ENCODE data around the gene KRT83.

Gene KRT83

DNA sequence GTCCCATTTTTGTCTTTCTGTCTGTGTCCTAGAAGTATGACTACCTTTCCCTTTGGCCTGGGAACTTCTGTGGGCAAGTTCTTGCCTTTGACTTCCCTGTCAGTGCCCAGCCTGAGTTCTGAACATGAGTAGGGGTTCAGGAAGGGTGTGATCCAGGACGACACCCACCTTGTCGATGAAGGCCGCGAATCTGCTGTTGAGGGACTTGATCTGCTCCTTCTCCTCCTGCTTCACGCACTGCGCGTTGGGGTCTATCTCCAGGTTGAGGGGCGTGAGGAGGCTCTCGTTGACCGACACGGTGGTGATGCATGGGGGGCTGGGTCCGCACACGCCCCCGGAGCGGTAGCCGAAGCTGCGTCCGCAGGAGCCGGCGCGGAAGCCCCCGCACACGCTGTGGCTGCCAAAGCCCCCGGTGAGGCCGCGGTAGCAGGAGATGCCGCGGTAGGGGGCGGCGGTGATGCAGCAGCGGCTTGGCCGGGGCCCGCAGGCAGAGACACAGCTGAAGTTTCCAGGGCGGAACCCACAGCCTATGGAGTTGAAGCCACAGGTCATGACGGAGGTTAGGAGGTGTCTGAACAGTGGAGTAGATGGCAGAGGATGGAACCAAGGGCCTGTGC, at the start of gene KRT83:
Gene KRT83, minus strand, starts transcription at position 615 of the 617 bp plus-strand sequence. Its CDS starts 63 bp downstream, at position 552.
- DNase-seq: no peak
- in situ Hi-C loops (cut with MboI; ENCODE audit: low pct_unique_long_range_greater_than_20kb, low sequenced_read_pairs): no loop called here

DNA sequence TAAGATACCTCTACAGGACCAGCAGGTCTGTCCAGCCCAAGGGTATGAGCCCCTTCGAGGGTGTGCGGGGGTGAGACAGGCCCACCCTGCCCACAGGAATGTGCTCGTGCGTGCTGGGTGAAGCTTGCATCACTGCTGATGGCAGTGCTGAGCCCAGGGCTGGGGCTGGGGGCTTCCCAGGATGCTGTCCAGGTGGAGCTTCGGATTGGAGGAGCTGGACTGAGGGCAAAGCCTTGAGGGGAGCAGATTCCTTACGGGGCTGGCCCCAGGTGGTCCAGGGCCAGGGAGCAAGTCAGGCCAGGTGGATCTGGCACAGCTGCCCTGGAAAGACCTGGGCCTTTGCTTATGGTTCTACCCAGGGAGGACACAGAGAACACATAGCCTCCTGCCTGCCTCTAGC, 48.6 kb upstream of the KRT83 start:
- in situ Hi-C loops (cut with MboI; ENCODE audit: low pct_unique_long_range_greater_than_20kb, low sequenced_read_pairs): loop anchor here (10.0 kb wide), 1 partner anchor 505 kb away; no protein-coding TSS in a partner anchor
- no peak for DNase-seq

DNA sequence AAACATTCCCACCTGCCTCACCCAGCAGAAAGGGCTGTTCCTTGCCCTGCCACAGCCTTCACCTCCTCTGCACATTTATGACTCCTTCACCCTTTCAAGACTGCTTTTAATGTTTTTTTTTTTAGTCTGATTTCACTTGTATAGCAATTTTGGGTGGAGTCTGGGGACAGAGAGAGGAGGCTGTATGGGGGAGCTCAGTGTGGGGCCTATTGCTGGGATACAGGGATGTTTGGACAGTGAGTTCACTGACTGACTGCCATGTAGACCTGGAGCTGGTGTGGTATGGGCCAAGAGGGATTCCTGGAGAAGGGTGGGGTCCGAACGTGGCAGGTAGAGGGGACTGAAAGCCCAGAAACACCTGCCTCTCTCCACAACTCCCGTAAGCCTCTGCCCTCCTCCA, 48.0 kb upstream of the KRT83 start:
- in situ Hi-C loops (cut with MboI; ENCODE audit: low pct_unique_long_range_greater_than_20kb, low sequenced_read_pairs): no loop called here
- DNase-seq: no peak

DNA sequence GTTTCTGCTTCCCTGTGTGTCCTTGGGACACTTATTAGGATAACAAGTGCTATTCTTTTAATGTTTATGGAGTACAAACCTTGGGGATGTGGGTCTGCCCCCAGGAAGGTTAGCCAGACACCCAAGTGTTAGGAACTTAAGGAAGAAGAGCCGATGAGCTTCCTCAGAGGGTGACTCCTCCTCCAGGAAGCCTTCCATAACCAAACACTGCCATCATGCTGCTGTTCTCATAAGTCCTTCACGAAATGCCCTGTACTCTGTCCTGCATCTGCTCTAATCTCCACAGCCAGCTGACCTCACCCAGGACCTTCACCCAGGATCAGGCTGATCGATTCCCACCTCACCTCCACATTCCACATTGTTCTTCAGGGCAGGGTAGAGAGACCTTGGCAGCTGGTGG, 47.3 kb upstream of the KRT83 start:
- DNase-seq: no peak
- in situ Hi-C loops (cut with MboI; ENCODE audit: low pct_unique_long_range_greater_than_20kb, low sequenced_read_pairs): no loop called here

DNA sequence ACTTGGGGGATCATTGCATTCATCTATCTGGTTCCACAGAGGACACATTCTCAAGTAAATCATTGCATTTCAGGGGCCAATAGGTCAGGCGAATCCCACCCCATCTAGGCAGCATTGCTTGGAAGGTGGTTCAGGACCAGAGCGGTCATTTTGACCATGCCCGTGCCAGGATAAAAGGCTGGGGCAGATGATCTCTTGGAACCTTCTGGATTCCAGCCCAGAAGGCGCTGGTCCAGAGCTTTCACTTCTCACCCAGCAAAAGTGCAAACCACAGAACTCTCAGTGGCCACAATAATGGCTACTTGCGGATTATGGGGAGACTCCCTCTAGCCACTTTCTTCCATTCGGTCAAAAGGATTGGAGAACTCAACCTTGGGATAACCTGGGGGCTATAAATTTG, 46.7 kb upstream of the KRT83 start:
- in situ Hi-C loops (cut with MboI; ENCODE audit: low pct_unique_long_range_greater_than_20kb, low sequenced_read_pairs): no loop called here

DNA sequence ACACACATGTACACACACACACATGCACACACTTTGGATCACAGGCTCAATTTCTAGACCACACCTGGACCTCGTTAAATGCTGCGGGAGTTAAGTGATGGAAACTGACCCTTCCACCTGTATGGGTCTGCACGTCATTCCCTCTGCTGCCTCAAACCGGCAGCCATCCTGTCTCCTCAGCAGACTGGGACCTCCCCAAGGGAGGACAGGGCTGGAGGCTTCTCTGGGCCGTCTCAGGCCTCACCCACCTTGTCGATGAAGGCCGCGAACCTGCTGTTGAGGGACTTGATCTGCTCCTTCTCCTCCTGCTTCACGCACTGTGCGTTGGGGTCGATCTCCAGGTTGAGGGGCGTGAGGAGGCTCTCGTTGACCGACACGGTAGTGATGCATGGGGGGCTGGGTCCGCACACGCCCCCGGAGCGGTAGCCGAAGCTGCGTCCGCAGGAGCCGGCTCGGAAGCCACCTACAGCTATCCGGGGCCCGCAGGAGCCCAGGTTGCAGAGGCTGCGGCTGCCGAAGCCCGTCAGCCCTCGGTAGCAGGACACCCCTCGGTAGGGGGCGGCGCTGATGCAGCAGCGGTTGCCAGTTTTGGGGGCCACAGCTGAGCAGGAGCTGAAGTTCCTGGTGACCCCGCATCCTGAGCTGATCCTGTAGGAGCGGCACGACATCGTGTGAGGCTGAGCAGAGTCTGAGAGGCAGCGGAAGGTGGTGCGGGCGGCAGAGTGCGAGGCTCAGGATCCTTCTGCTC, 45.7 kb upstream of the KRT83 start, which contains the start of gene KRT85:
Gene KRT85, minus strand, starts transcription at position 744 of the 748 bp plus-strand sequence. Its CDS starts 76 bp downstream, at position 668.
- no peak for DNase-seq
- in situ Hi-C loops (cut with MboI; ENCODE audit: low pct_unique_long_range_greater_than_20kb, low sequenced_read_pairs): no loop called here

More for the DNA sequence above, 46.7 kb upstream of the KRT83 start:
- DNase-seq: no peak

DNA sequence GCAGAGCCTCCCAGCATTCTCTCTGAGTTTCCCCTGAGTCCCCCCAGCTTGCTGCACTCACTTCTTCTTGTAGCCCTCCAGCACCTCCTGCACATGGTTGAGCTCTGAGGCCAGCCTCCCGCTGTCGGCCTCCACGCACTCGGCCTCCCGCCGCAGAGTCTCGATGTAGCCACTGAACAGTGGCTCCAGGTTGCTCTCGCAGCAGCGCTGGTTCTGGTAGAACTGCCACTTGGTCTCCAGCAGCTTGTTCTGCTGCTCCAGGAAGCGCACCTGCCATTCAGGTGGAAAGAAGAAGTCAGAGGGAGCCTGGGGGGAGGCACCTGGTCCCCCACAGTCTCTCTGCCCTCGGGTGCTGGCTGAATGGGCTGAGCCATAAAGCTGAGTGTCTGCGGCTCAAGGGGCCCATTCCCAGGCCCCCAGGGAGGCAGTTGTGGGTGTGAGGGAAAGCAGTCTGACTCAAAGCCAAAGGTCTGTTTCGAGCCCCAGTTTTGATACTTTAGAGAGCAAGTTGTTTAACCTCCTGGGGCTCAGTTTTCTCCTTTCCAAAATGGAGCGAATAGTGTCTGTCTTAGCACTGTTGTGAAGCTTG, 43.8 kb upstream of the KRT83 start:
- in situ Hi-C loops (cut with MboI; ENCODE audit: low pct_unique_long_range_greater_than_20kb, low sequenced_read_pairs): no loop called here
- no peak for DNase-seq

DNA sequence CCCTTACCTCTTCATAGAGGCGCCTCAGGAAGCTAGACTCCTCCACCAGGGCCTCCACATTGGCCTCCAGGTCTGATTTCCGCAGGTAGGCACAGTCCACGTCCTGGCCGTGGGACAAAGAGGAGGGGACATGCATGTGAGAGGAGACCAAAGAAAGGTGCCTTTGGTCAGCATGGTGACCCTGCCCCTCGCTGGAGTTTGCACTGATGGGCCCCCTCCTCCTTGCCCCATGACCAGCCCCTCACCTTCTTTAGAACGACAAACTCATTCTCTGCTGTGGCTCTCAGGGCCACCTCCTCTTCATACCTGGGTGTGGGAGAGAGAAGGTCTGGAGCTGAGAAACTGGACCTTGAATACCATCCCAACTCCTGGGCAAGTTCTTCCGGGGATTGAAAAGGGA, 42.9 kb upstream of the KRT83 start:
- DNase-seq: no peak
- in situ Hi-C loops (cut with MboI; ENCODE audit: low pct_unique_long_range_greater_than_20kb, low sequenced_read_pairs): no loop called here

DNA sequence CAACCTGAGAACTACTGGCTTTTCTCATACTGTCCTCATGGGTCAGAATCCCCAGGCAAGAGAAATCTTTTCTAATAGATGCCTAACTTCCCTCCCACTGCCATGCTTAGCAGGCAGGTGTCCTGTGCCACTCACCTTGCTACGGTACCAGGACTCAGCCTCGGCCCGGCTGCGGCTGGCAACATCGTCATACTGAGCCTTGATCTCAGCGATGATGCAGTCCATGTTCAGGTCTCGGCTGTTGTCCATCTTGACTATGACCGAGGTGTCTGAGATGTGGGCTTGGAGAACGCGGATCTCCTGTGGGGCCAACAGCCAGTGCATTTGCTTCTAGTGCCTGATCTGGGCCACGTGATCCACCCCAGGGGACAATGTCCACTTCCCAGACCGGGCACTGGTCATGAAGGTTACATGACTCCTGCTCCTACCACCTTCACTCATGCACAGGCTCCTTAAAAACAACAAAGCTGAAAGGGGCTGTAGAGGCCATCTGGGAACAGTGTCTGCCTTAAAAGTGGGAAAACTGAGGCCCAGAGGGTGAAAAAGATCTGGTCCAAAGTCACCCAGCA, 42.0 kb upstream of the KRT83 start:
- in situ Hi-C loops (cut with MboI; ENCODE audit: low pct_unique_long_range_greater_than_20kb, low sequenced_read_pairs): no loop called here
- no peak for DNase-seq

DNA sequence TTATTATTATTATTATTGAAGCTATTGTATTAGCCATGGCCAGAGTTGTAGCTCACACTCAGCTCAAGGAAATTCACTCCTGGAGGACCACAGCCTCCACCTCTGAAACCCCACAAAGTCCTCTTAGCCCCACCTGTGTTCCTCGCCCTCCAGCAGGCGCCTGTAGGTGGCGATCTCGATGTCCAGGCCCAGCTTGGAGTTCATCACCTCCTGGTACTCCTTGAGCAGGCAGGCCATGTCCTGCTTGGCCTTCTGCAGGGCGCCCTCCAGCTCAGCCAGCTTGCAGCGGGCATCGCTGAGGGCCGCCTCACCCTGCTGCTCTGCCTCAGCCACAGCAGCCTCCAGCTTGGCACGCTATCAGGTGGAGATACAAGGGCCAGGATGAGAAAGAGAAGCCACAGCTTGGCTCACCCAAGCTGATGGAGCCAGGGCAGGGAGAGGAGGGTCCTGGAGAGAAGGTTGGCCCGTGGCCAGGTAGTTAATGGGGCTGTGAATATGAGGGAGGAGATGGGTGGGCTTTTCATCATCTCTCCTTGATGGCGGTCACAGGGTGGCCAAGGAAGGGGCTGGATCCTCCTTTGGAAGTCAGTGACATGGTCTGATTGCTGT, 41.0 kb upstream of the KRT83 start:
- in situ Hi-C loops (cut with MboI; ENCODE audit: low pct_unique_long_range_greater_than_20kb, low sequenced_read_pairs): no loop called here
- DNase-seq: peak; percentile 7

DNA sequence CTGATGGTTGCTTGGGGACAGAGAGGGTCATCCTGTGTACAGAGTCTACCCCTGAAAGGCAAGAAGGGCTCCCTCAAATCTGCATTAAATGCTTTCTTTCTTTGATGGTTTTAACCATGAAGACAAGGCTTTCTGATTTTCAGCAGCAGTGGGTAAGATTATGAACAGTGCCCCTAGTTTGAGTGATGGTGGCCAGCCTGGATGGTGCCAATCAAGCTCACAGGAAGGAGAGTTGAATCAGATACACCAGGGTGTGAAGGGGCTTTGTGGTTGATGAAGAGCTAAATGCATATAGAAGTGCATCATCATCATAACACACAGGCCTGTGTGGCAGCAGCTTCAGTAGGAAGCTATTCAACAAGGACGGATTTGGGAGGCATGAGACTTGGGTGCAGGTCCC, 40.4 kb upstream of the KRT83 start:
- in situ Hi-C loops (cut with MboI; ENCODE audit: low pct_unique_long_range_greater_than_20kb, low sequenced_read_pairs): no loop called here
- no peak for DNase-seq

DNA sequence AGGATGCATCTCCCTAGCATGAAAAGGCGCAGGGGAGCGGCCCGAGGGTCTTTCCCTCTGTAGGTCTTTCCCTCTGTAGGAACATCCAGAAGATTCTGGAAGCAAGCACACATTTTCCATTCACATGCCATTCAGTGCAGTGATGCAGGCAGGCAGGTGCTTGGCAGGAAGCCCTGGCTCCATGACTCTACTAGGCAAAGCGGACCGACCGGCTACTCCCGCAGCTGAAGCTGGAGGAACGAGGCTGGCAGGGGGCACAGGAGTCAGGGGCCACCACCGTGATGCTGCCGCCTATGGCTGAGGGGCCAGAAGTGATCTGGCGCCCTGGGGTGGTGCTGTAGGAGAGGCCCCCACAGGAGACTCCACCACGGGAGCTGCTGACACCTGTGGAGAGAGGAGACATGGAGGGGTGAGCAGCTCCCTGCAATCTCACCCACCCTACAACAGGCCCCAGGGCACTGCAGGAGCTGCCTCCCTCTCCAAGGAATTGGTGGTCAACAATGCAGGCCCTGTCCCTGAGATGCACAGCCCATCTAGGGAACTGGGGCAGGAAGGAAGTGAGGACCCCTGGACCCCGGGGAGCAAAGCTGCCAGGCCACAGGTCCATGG, 39.6 kb upstream of the KRT83 start:
- in situ Hi-C loops (cut with MboI; ENCODE audit: low pct_unique_long_range_greater_than_20kb, low sequenced_read_pairs): no loop called here
- no peak for DNase-seq

DNA sequence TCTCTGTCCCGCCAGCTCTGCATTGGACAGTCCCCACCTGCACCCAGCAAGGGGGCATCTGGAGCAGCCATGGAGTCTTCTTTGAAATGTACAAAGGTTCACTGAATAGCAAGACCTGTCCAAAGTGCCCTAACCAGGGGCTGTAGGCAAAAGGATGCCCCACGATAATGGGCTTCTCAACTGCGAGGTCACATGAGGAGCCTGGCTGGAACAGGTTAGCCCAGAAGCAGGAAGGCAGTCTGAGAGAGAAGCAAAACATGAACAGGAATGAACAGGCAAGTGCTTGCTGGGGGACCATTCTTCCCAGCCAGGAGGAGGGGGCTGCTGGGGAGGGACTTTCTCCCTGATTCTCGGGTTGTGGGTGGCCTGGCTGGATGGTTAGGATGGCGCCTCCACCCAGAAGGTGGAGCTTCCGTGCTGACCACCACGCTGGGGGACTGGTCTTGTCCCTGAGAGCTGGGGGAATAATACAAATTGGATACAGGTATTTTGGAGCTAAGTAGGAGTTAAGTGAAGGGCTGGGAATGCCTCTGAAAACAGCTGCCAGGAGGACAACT, 39.0 kb upstream of the KRT83 start:
- no peak for DNase-seq
- in situ Hi-C loops (cut with MboI; ENCODE audit: low pct_unique_long_range_greater_than_20kb, low sequenced_read_pairs): no loop called here

DNA sequence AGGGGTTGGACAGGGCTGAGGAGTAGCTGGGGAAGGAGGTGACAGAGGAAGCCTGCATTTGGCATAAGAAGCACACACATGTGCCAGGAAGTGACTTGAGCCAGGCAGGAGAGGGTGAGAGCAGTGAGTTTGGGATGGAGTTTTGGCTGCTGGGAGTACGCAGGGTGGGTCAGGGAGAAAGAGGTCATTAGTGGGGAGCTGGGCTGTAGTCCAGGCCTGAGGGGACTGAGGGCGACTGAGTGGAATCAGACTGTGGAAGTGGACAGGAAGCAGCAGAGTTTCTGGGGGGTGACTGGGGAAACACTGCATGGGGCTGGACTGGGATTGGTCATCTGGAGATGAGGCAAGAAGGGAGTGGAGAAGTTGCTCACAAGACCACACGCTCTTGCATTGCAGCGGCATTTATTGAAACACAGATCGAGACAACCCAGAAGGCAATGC, 38.4 kb upstream of the KRT83 start:
- in situ Hi-C loops (cut with MboI; ENCODE audit: low pct_unique_long_range_greater_than_20kb, low sequenced_read_pairs): no loop called here
- DNase-seq: no peak

DNA sequence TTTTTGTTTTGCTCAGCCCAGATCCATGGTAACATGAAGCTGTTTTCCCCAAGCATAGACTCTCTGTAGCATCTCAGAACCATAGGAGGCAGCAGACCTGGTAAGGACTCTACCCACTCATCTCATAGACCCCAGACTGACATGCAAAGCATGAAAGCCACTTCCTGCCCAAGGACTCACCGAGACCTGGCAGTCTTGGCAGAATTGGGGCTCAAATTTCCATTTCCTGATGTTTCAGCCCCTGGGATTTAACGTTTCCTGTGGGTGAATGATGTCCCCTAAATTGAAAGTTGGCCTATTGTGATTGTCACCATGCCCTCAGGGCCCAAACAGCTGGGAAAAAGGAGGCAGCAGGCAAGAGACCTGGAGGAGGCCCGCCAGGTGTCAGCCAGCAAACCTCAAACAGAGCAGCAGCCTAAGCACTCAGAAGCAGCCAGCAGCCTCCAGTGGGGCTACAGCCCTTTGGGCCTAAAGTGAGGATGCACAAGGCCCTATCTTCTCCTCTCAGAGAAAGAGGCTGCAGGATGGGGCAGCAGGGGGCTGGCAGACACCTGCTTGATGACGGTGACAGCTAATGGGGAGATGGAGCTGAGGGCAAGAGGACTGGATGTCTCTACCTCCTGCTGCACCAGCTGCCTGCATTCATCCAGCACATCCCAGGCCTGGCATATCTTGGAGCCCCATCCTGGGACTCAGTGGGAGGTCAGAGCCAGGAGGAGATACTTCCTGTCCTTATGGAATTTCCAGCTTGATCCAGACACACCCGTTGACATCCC, 37.6 kb upstream of the KRT83 start:
- in situ Hi-C loops (cut with MboI; ENCODE audit: low pct_unique_long_range_greater_than_20kb, low sequenced_read_pairs): no loop called here
- DNase-seq: no peak

DNA sequence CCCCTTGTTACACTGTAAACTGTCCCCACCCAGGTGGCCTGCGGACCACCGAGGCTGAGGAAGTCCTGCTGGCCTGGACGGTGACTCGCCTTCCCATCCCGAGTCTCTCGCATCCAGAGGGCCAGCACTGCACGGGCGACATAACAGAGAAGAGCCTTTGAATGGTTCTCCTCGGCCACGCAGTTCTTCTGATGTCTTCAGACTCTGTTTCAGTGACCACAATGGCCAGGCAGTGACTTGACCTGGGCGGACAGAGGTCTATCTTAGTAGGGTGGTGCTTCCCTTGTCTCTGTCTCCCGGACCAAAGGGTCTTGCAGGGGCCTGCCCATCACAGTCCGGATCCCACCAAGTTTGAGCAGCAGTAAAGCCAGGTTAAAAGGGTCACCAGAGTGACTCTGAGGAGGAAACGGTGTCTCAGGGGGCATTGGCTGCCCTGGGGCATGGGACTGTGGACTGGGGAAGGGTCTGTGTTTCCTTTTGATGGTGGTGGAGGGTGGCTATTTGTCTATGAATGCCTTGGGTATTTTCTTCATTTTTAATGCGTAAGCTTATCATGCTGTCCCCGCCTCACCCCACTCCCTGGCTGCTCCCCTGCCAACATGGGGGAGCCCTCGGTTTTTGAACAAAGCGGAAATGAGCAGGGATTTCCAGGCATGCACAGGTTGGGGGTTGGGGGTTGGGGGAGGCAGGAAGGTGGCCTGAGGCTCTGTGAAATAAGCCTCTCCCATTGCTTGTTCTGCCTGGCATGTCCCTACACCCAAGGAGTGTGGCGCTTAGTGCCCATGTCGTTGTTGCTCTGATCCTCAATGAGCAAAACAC, 35.8 kb upstream of the KRT83 start:
- in situ Hi-C loops (cut with MboI; ENCODE audit: low pct_unique_long_range_greater_than_20kb, low sequenced_read_pairs): no loop called here
- no peak for DNase-seq

DNA sequence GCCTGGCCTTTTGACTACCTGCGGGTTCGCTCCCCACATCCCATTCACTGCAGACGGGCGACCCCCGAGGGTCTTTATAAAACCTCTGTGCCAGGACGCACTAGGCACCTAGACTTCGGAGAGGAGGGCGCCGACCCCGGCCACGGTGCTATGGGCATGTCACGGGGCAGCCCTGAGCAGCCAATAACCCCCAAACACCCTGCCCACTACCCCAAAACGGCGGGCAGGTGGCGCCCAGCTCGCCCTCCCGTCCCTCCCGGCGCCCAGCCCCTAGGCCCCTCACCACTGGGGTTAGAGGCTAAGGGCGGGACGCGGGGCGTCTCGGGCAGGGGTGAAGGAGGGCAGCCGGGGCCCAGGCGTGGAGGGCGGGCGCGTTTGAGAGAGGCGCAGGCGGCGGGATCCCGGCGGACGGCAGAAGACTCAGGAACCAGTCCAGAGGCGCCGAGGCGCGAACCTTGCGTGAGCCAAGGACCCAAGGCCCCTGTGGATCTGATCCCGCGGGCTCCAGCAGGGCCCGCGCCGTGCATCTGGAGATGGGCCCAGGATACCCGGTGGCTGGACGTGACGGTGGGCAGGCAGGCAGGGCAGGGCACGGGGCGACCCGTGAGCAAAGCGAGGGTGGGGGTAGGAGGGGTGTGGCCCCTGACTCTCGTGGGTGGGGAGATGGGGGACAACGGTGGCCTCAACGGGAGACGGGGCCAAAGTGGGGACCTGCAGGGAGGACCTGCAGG, 35.0 kb upstream of the KRT83 start:
- DNase-seq: no peak
- in situ Hi-C loops (cut with MboI; ENCODE audit: low pct_unique_long_range_greater_than_20kb, low sequenced_read_pairs): no loop called here

Data from KBM-7 (cell line).